GM20000 (cell line): ENCODE data around the gene IFNGR2.

Experiments used
- DNase-seq: peaks from one replicate; pipeline ENCODE4 v3.0.0; 2012; ENCODE audit warnings: low spot score
- TF ChIP-seq, protein P1 (sequence below): IDR thresholded peaks from 2 replicates; pipeline ENCODE4 v1.5.1; 2012; ENCODE audit warnings: mild to moderate bottlenecking, control low read depth; ENCODE audit errors: extremely low read depth, missing control alignments

Gene IFNGR2

DNA sequence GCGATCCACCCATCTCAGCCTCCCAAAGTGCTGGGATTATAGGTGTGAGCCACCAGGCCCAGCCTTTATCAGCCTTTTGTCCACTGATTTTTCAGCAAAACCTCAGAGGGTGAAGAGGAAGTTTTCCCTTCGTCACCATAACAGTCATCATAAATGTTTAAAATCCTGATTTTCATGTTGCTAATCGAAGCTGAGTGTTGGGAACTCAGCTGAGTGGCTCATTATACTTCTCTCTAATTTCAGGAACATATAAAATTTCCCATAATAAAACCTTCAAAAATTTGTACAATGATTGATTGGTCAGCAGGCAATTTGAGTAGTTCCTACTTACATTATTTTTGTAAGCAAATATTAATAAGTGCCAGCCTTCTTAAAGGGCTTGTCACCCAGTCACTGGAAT lies 31.8 kb upstream of the IFNGR2 start:
- TF ChIP-seq, protein P1, sequence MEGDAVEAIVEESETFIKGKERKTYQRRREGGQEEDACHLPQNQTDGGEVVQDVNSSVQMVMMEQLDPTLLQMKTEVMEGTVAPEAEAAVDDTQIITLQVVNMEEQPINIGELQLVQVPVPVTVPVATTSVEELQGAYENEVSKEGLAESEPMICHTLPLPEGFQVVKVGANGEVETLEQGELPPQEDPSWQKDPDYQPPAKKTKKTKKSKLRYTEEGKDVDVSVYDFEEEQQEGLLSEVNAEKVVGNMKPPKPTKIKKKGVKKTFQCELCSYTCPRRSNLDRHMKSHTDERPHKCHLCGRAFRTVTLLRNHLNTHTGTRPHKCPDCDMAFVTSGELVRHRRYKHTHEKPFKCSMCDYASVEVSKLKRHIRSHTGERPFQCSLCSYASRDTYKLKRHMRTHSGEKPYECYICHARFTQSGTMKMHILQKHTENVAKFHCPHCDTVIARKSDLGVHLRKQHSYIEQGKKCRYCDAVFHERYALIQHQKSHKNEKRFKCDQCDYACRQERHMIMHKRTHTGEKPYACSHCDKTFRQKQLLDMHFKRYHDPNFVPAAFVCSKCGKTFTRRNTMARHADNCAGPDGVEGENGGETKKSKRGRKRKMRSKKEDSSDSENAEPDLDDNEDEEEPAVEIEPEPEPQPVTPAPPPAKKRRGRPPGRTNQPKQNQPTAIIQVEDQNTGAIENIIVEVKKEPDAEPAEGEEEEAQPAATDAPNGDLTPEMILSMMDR = no peak

DNA sequence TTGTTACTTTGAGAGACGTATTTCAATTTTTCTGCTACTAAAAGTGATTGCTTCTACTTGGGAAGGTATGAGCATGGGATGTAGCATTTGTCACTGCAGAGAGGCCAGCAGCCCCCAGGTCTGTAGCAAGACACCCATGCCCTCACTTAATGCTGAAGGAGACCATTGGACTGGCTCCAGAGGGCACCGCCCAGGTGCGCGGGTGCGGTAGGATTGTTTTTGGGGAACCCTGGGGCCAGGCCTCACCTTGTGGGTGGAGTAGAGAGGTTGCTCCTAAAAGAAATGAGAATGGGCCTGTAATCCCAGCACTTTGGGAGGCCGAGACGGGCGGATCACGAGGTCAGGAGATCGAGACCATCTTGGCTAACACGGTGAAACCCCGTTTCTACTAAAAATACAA lies 30.6 kb upstream of the IFNGR2 start:
- DNase-seq = no peak
- TF ChIP-seq, protein P1 = no peak

More for the DNA sequence above, 31.8 kb upstream of the IFNGR2 start:
- no peak for DNase-seq

DNA sequence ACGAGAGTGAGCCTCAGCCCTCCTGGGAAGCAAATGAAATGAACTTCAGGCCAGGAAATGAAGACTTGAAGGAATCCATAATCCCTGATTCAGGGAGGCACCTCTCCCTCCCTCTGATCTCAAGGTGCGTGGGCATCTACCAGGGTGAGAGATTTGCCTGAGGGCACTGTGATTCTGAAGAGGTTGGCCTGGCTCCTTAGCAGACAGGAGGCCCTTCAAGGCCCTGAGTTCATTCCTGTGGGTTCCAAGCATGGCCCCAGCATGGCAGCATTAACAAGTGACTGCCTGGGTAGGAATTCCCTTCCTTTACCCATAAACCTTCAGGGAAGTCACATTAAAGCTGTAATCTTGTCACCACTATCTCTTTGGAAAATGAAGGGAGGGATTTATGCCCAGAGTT lies 29.8 kb upstream of the IFNGR2 start:
- DNase-seq = no peak
- TF ChIP-seq, protein P1 = no peak

DNA sequence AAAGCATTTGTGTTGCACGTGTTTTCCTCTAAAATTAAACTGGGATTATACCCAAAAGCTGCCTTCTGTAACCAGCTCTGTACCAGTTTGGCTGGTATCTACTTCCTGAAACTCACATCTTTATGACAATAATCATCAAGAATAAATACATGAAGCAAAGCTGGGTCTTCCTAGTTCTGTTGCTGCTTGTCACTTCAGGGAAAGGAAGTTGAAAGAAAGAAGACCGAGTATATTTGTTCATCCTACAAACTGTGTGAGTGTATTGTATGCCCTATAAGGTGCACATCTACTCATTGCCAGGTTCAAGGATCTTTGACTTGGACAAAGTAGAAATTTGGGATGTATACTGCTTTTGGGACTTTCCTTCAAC lies 29.1 kb upstream of the IFNGR2 start:
- TF ChIP-seq, protein P1 = no peak
- DNase-seq = no peak

GRCh38 chr21:33374450-33375096 lies 28.6 kb upstream of the IFNGR2 start:
- TF ChIP-seq, protein P1 = peak; percentile 24
- DNase-seq = no peak

- TF ChIP-seq, protein P1 = no peak
- no peak for DNase-seq
Observed at GRCh38 chr21:33375101-33375644, 28.0 kb upstream of the IFNGR2 start.

DNA sequence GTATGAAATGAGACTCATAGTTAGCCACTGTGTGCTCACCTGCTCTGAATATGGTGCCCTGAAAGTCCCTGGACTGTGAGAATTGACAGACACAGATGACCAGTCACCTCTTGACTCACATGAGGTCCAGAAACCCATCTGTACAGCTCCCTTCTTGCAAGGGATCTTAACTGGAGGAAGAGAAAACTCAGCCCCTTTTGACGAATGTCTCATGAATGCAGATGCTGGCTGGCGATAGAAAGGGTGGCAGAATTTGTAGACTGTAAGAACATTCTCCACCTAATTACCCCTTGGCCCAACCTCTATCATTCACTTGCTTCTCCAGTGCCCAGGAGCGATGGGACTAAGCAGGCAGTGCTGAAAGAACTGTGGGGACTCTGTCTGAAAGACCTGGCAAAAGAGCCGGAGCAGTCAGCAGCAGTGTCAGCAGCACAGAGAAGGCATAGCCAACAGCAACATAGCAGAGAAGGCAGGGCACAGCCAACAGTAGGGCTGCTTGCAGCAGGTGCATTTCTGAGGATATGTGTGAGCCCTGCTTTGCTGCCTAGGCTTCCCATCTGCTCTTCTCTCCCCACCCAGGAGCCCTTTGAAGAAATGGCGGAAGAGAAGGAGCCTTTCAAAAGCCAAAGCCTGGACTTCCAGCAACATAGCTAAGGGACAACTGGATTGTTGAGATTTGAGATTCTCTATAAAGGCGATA lies 25.8 kb upstream of the IFNGR2 start:
- TF ChIP-seq, protein P1 = no peak
- no peak for DNase-seq
